Natural killer cell (primary cell): ENCODE data around the gene NRP2. TPM values are rescaled to one million over a fixed set of nuclear protein-coding genes. Genes with fewer than 3 reads are reported as not detected.

Experiments used
- ATAC-seq, 3 donors: fragments of 150-1000 bp in 2 of 3; fragments of 200-7000 bp in 1 of 3; cut with Tn5 transposase; 1 replicate in 1 of 3; 2 replicates in 2 of 3; pipeline ENCODE4 v1.10.0; 2021; ENCODE audit warnings: mild to moderate bottlenecking in 2 of 3, moderate library complexity in 2 of 3
- DNase-seq, 2 donors: peaks; one replicate each; pipeline versions ENCODE4 v3.0.0 to v3.0.0-alpha.2; 2013 to 2021; ENCODE audit warnings: mixed read lengths in 1 of 2
- H3K27ac ChIP-seq: one replicate; pipeline ENCODE4 v1.5.1; 2013; ENCODE audit warnings: mild to moderate bottlenecking, low read length
- H3K27me3 ChIP-seq: one replicate; pipeline ENCODE4 v1.6.1; 2013; ENCODE audit warnings: low read length; ENCODE audit not compliant: control insufficient read depth, insufficient read depth
- H3K36me3 ChIP-seq: one replicate; pipeline ENCODE4 v1.6.1; 2013; ENCODE audit warnings: low read length; ENCODE audit not compliant: control insufficient read depth, insufficient read depth
- H3K4me1 ChIP-seq: one replicate; pipeline ENCODE4 v1.6.1; 2013; ENCODE audit warnings: low read length; ENCODE audit not compliant: control insufficient read depth, insufficient read depth
- H3K4me3 ChIP-seq: one replicate; pipeline ENCODE4 v1.5.1; 2013; ENCODE audit warnings: low read length
- H3K9me3 ChIP-seq: one replicate; pipeline ENCODE4 v1.6.1; 2013; ENCODE audit warnings: low read length; ENCODE audit not compliant: control insufficient read depth, insufficient read depth
- H3K27ac Mint-ChIP-seq, 2 donors: one replicate each; pipeline ENCODE4 v1.8.0; 2022; ENCODE audit warnings: mild to moderate bottlenecking in 2 of 2, mixed read lengths in 2 of 2, moderate library complexity in 1 of 2
- H3K27me3 Mint-ChIP-seq, 2 donors: one replicate each; pipeline ENCODE4 v1.8.0; 2022; ENCODE audit warnings: low read depth in 2 of 2, mixed read lengths in 2 of 2
- H3K36me3 Mint-ChIP-seq: one replicate; pipeline ENCODE4 v1.8.0; 2022; ENCODE audit warnings: mixed read lengths
- H3K4me1 Mint-ChIP-seq, 2 donors: one replicate each; pipeline ENCODE4 v1.8.0; 2022; ENCODE audit warnings: mixed read lengths in 2 of 2
- H3K4me3 Mint-ChIP-seq: one replicate; pipeline ENCODE4 v1.8.0; 2022; ENCODE audit warnings: mild to moderate bottlenecking, moderate library complexity, mixed read lengths
- H3K9me3 Mint-ChIP-seq, 2 donors: one replicate each; pipeline ENCODE4 v1.8.0; 2022; ENCODE audit warnings: mixed read lengths in 2 of 2
- CTCF ChIP-seq: fragments of 200-600 bp; IDR thresholded peaks from one replicate; pipeline ENCODE4 v1.8.0; 2022; ENCODE audit warnings: antibody characterized with exemption
- WGBS: methylation state at CpG from one replicate; pipeline ENCODE4 v1.1.7; 2013; ENCODE audit warnings: missing lambda C conversion rate; ENCODE audit not compliant: insufficient coverage; 5-methylcytosine and 5-hydroxymethylcytosine counted together
- intact Hi-C: fragments of 100-400 bp; cut with micrococcal nuclease; formaldehyde crosslinking; loops from one replicate; pipeline ENCODE4 v1.14.2; 2022
- total RNA-seq, 4 donors: library from RNA; stranded (reverse); fragments of 120-200 nt in 1 of 4; gene quantifications; one replicate each; pipeline versions ENCODE4 v1.2.3 to v1.2.4, GENCODE V29; 2013 to 2022

The NRP2 gene
- total RNA-seq, 3 donors from 2014 or later (not counting 1 experiment from before 2014, with no cell fraction given) = 0.40 TPM; not detected in 2

GRCh38 chr2:205662206-205662965 is 19.9 kb upstream of the NRP2 start:
- H3K4me1 Mint-ChIP-seq = peaks cover 12 to 13% of the 10 kb centered on the region in 2 donors
- Histone ChIP-seq H3K36me3 (no peaks in the 10 kb centered on the region), H3K27me3 (no peaks in the 10 kb centered on the region), H3K27ac (no peak overlapping the region), H3K4me3 (no peak overlapping the region), H3K9me3 (no peaks in the 10 kb centered on the region), H3K4me1 (no peaks in the 10 kb centered on the region)
- H3K27ac Mint-ChIP-seq = no peak overlapping the region
- H3K36me3 Mint-ChIP-seq = no peaks in the 10 kb centered on the region
- ATAC-seq (no peak), DNase-seq (no peak)
- intact Hi-C loops = no loop called here
- 88% methylated on average over 3 of the region's 3 CpGs for WGBS
- H3K27me3 Mint-ChIP-seq = peaks cover under 1 to 1% of the 10 kb centered on the region in 2 donors
- H3K9me3 Mint-ChIP-seq = peaks cover 0 to 1% of the 10 kb centered on the region in 2 donors
- no peak for TF ChIP-seq CTCF
- H3K4me3 Mint-ChIP-seq = no peak overlapping the region

GRCh38 chr2:205665791-205666190 is 16.5 kb upstream of the NRP2 start:
- H3K27me3 ChIP-seq = no peaks in the 10 kb centered on the region
- no peaks in the 10 kb centered on the region for H3K9me3 ChIP-seq
- intact Hi-C loops = no loop called here
- ATAC-seq (no peak), DNase-seq (no peak)
- peaks cover 5% of the 10 kb centered on the region in 2 donors for H3K4me1 Mint-ChIP-seq
- no peak overlapping the region for H3K27ac ChIP-seq
- no peak overlapping the region for H3K27ac Mint-ChIP-seq
- no peaks in the 10 kb centered on the region for H3K36me3 Mint-ChIP-seq
- no peaks in the 10 kb centered on the region for H3K4me1 ChIP-seq
- H3K4me3 Mint-ChIP-seq = no peak overlapping the region
- H3K4me3 ChIP-seq = no peak overlapping the region
- no peak for TF ChIP-seq CTCF
- H3K27me3 Mint-ChIP-seq = peaks cover 10 to 31% of the 10 kb centered on the region in 2 donors
- peaks cover 0 to 3% of the 10 kb centered on the region in 2 donors for H3K9me3 Mint-ChIP-seq
- H3K36me3 ChIP-seq = no peaks in the 10 kb centered on the region
- WGBS = no CpG with 5 or more reads among the region's 2 CpGs

GRCh38 chr2:205670292-205670691 is 12.0 kb upstream of the NRP2 start:
- no peaks in the 10 kb centered on the region for H3K27me3 ChIP-seq
- no peak overlapping the region for H3K27ac ChIP-seq
- H3K4me1 Mint-ChIP-seq = no peaks in the 10 kb centered on the region
- no peaks in the 10 kb centered on the region for H3K9me3 ChIP-seq
- H3K9me3 Mint-ChIP-seq = peaks cover 0 to 3% of the 10 kb centered on the region in 2 donors
- no peak overlapping the region for H3K27ac Mint-ChIP-seq
- H3K27me3 Mint-ChIP-seq = peaks cover 10 to 31% of the 10 kb centered on the region in 2 donors
- H3K4me3 ChIP-seq = no peak overlapping the region
- TF ChIP-seq CTCF = no peak
- no peak overlapping the region for H3K4me3 Mint-ChIP-seq
- intact Hi-C loops = loop anchor here (10.0 kb wide), 1 partner anchor 1525 kb away; no protein-coding TSS in a partner anchor
- WGBS = no CpG with 5 or more reads among the region's 2 CpGs
- no peak for DNase-seq
- ATAC-seq = no peak
- H3K4me1 ChIP-seq = no peaks in the 10 kb centered on the region
- no peaks in the 10 kb centered on the region for H3K36me3 ChIP-seq
- H3K36me3 Mint-ChIP-seq = no peaks in the 10 kb centered on the region
